GM18858 (cell line): ENCODE measurements around the gene GPATCH3.
"Not testable (repeated sequence)": the region's sequence is repeated elsewhere in the genome, so short reads cannot be mapped to it uniquely, and the experiment has no call there.

Experiments
- ATAC-seq: cut with Tn5 transposase; IDR thresholded peaks from one replicate; pipeline ENCODE4 v1.9.1; 2021; ENCODE audit not compliant: unreplicated experiment

The GPATCH3 gene

GRCh38 chr1:26848941-26849774 lies 51.1 kb downstream of the GPATCH3 start:
- ATAC-seq = no peak

DNA sequence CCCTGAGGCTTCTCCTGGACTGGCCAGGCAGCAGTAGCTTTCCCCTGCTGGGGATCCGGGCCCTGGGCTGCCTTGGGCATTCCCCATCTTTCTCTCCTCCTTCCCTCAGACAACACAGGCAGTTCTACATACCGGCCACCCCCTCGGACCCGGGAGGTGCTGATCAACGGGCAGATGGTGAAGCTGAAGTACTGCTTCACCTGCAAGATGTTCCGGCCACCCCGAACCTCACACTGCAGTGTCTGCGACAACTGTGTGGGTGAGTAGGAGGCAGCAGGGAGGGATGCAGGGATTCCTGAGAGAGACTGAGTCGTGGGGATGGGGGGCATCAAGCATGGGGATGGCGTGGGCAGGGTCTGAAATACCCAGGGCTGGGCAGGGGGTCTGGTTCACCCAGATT lies 51.8 kb downstream of the GPATCH3 start:
- no peak for ATAC-seq

DNA sequence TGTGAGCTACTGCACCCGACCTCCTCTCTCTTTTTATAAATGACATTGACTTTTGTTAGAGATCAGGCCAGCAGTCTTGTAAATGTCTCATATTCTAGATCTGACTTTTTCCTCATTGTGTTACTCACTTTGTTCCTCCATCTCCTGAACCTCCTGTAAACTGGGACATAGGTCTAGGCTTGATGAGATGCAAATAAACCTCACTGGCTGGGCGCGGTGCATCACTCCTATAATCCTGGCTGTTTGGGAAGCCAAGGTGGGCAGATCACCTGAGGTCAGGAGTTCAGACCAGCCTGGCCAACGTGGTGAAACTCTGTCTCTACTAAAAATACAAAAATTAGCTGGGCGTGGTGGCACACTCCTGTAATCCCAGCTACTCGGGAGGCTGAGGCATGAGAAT lies 52.4 kb downstream of the GPATCH3 start:
- ATAC-seq = not testable (repeated sequence)

- no peak for ATAC-seq
These were observed 55.7 kb downstream of the GPATCH3 start for GRCh38 chr1:26844424-26845196.
